HG02763 (cell line): ENCODE data around the gene SRSF3.
"Not testable (repeated sequence)": the region's sequence is repeated elsewhere in the genome, so short reads cannot be mapped to it uniquely, and the experiment has no call there.

Experiments used
- ATAC-seq: cut with Tn5 transposase; IDR thresholded peaks from one replicate; pipeline ENCODE4 v1.9.1; 2021; ENCODE audit warnings: mild to moderate bottlenecking, moderate library complexity; ENCODE audit not compliant: unreplicated experiment

Gene SRSF3

DNA sequence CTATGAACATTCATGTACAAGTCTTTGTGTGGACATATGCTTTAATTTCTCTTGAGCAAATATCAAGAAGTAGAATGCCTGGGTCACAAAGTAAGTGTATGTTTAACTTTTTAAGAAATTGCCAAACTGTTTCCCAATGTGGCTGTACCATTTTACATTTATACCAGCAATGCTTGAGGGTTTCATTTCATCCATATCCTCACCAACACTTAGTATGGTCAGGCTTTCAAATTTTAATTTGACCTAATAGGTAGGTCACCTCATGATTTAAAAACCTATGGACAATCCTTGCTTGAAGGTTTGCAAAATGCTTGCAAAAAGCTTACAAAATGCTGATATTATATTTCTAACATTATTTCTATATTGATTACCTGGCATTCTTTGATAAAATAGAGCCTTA lies 19.5 kb upstream of the SRSF3 start:
- ATAC-seq, result no peak

DNA sequence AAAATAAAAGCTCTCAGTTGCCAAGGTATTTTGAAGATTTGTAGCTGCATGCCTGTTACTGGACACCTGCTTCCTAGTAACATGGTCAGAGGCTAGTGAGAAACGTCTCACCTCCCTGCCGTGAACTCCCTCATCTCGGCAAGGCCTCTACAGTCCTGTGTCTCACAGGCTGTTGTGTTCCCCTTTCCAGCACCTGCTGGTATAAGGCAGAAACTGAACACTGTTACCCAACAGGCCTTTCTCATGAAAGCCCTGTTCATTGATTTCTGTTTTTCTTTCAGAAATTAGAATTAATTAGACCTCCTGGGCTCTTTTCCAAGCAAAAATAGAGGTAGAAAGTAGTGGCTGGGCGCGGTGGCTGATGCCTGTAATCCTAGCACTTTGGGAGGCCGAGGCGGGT lies 17.6 kb upstream of the SRSF3 start:
- ATAC-seq, result no peak

DNA sequence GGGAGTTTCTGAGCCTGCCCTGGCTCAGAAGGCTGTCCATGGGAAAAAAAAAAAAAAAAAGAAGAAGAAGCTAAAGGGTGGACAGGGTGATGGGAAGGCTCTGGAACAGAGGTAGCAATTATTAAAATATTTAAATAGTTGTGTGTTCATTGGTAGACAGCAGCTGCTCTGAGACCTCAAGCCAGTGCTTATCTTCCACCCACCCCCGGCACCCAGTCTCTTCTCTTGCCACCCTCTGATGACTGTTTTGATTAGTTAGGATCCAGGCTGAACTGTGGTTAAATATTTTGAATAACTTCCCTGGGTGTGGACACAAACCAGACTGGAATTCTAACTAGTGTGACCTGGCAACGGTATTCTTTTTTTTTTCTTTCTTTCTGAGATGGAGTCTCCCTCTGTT lies 16.9 kb upstream of the SRSF3 start:
- no peak for ATAC-seq

DNA sequence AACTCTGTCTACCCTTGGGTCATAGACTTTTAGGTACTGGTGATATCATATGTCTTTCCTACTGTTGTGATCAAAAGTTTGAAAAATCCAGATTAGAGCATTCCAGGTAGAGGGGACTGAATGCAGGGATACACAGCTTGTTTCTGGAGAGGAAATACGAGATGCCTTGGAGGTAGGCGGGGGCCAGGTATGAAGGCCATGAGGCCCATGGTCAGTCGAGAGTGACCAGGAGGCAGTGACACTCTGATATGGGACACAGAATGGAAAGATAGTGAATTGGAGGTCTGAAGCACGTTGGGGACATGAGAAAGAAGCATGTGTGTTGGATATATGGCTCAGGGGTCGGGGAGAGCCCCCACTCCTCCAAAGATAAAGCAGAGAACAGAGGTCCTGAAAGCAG lies 16.1 kb upstream of the SRSF3 start:
- no peak for ATAC-seq

DNA sequence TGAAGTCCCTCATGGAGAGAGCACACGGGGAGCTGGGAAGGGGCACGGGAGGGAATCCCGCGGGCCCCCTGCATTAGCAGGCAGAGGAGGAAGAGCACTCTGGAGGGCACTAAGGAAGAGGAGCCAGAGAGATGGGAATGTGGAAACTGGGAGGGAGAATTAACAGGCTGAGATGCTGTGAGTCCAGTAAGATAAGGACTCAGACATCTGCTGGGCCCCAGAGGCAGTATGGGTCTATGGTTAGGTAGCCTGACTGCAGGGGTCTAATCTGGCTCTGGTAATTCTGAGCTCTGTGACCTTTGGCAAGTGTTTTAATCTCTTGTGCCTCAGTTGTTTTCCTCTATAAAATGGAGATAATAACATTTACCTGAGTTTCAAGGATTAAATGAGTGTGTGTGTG lies 15.7 kb upstream of the SRSF3 start:
- ATAC-seq, result no peak

DNA sequence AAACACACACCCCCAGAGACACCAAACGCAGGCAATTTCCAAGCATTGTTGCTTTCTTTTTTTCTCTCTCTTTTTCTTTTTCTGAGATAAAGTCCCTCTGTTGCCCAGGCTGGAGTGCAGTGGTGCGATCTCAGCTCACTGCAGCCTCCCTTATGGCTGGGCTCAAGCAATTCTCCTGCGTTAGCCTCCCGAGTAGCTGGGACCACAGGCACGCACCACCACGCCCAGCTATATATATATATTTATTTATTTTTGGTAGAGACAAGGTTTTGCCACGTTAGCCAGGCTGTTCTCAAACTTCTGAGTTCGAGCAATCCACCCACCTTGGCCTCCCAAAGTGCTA lies 14.0 kb upstream of the SRSF3 start:
- ATAC-seq, result no peak

DNA sequence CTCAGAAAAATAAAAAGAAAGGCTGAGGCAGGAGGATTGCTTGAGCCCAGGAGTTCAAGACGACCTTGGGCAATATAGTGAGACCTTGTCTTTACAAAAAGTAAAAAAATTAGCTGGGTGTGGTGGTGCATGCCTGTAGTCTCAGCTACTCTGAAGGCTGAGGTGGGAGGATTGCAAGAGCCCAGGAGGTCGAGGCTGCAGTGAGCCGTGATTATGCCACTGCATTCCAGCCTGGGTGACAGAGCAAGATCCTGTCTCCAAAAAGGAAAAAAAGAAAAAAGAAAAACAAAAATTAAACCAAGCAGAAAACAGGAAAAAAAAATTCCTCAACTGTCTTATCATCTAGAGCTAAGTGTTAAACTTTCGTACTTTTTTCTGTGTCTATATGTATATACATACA lies 12.4 kb upstream of the SRSF3 start:
- ATAC-seq, result no peak

DNA sequence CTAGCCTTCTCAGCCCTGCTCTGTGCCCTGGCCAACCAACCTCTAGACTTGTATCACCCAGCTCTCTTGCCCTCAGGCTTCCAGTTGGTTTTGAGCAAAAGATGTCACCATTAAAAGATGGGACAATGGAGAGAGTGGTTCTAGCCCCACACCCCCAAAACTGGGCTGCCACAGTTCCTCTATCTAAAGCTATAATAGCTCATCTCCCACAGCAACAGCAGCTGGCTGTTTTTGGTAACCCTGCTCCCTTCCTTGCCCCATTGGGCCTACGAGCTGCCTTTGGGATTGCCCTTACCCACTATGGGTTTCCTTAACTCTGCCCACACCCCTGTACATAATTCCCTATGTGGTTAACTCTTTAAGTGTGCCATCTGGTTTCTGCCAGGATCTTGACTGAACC lies 7.6 kb upstream of the SRSF3 start:
- no peak for ATAC-seq

DNA sequence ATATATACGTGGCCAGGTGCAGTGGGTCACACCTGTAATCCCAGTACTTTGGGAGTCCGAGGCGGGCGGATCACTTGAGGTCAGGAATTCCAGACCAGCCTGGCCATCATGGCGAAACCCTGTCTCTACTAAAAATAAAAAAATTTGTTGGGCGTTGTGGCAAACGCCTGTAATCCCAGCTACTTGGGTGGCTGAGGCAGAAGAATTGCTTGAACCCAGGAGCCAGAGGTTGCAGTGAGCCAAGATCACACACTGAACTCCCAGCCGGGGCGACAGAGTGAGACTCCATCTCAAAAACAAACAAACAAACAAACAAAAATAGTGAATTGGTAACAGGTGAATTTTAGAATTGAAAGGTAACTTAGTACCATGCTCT lies 5.1 kb upstream of the SRSF3 start:
- ATAC-seq, result not testable (repeated sequence)

DNA sequence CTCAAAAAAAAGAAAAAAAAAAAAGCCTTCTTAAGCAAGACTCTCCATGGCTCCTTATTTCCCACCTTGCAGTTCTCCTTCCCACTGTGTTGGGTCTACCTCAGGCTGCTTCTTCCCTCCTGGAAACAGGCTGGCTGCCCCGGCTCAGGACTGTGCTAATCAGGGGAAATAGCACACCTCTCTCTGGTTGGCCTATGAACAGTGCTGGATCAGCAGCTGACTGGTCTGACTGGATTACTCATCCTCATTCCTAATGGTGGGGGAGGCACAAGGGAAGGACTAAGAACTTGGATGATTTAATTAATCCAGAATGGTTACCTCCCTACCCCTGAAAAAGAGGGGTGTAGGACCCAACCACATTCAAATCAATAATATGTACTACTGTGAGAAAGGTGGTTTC lies 3.9 kb upstream of the SRSF3 start:
- ATAC-seq, result no peak

DNA sequence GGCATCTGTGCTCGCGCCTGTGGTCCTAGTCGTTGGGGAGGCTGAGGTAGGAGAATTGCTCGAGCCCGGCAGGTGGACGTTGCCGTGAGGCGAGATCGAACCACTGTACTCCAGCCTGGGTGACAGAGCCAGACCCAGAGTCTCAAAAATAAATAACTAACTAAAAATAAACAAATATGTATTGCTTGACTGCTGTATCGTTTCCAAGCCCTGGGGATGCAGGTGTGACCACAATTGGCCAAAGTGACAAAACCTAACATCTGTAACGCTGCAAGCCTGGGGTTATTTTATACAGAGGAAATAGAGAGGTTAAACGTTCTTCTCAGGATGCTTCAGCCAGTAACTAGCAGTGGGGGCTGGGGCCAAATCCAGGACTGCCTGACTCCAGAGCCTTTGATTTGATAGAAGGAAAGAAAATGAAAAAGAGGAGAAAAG lies 1.9 kb upstream of the SRSF3 start:
- ATAC-seq, result peak; percentile 28

DNA sequence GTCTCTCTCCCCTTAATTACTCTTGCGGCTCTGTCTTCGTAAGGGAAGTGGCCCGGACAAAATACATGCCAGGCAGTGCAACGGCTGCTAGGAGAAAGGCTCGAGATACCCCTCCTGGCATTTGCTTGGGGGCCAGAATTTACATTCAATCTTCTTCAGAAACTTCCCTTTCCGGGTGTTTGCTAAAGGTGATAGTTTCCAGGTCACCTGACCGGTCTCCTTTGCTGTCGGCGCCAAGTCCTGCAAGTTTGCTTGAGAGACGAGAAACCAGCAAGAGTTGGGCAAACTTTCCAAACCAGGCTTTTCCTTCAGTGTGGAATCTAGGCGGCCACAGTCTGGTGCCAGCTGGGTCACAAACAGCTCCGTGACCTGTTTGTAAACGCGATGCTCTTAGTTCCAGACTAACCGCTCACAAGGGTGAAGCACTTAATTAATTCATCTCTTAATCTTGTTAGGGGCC lies 563 bp upstream of the SRSF3 start:
- peak; percentile 12 for ATAC-seq

DNA sequence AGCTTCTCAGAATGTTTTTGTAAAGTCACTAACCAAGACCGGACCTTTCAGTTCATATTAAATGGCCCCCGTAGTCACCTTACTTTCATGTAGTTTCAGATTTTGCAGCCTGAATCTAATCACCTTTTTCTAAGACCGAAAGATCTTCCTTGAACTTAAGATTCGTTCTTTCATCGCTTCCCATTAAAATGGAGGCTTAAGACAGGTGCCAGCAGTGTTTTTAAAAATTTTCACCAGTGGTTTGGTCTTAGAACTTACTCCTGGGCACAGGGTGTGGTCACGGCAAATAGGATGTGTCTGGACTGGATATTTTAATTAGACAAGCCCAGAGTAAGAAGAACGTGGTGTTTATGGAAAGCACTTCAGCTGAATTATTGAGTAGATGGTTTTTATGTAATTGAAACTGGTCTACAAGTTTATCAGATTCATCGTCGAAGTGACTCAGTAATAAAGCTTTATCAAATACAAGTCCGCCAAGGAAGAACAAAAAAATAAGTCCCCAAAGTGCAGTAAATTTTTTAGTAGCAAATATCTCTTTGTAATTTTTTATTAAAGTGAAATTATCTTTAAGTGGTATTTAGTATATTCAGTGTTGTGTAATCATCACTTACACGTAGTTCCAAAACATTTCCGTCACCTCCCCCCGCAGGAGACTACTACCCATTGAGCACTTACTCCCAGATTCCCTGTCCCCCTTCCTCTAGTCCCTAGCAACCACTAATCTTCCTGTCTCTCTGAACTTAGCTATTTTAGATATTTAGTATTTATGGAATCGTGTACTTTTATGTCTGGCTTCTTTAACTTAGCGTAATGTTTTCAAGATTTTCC lies 868 bp downstream of the SRSF3 start:
- no peak for ATAC-seq

DNA sequence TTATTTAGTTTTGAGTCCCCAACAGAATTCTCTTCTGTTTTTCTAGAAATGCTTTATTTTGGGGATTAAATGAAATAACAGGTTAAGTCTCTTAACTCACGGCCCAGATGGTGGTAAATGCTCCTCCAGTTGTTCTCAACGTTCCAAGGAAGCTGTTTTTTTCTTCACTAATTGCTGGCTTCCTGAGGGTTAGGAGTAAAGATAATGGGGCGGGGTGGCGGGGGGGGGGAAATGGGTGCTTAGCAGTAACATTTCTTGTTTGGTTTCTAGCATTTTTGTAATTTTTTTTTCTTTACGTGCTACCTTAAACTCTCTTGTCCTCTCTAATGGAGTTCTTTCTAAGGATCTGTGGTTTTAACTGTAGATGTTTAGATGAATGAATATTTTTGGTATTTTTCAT lies 2.2 kb downstream of the SRSF3 start:
- ATAC-seq, result no peak

DNA sequence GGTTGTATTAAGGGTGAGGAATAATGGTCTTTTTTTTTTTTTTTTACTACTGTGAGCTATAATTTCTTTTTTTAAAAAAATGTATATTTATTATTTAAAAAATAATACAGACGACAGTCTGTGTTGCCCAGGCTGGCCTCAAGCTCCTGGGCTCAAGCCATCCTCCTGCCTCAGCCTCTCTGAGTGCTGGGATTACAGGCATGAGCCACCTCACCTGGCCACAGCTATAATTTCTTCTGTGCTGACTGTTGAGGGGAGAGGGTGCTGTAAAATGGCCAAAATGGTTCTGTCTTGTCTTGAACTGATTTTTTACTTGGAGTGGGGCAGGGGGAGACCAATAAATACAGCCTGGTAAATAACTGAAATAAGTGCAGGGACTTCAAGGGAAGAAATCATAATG lies 3.6 kb downstream of the SRSF3 start:
- ATAC-seq, result no peak

DNA sequence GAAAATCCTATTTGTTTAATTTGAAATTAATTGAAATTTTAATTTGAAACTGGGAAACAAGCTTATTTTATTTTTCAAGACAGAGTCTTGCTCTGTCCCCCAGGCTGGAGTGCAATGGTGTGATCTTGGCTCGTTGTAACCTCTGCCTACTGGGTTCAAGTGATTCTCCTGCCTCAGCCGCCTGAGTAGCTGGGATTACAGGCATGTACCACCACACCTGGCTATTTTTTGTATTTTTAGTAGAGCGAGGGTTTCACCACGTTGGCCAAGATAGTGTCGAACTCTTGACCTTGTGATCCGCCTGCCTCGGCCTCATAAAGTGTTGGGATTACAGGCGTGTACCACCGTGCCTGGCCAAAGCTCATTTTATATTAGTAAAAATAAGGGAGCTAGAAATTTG lies 4.2 kb downstream of the SRSF3 start:
- ATAC-seq, result no peak

DNA sequence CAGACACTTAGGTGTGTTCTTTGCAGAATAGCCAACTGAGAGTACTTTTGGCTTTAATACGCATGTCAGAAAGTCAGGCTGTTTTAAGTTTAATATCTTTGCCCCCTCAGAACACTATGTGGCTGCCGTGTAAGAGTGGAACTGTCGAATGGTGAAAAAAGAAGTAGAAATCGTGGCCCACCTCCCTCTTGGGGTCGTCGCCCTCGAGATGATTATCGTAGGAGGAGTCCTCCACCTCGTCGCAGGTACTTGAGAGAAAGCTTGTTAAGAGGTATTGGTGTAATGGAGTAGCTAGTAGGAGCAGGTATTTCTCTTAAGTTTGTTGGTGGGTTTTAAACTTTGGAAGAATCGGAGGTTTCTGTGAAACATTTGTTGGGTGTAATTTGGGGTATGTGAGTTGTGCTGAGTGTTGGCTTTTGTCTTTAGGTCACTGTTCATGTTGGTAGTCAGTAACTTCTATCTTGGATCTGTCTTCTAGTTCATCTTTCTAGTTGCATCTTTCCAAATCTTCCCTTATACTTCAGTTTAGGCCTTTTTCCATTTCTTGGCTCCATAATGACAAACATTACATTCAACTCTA lies 4.7 kb downstream of the SRSF3 start:
- ATAC-seq, result no peak

DNA sequence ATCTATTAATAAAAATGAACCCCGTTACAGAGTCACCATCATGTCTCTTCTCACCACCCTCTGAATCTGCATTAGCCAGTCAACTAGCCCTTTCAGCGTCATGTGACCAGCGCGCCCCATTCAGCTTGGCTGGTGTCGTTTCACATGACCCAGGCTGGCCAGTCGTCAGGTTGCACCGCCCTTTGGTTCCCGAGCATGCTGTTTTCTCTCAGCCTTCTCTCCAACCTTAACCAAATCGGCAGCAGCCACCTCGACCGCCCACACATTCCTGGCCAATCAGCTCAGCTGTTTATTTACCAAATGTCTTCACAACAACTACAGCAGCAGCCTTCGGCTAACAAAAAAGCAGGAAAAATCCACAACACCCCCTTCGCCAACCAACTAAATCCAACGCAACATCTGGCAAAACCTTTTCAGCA lies 5.6 kb downstream of the SRSF3 start:
- ATAC-seq, result no peak

DNA sequence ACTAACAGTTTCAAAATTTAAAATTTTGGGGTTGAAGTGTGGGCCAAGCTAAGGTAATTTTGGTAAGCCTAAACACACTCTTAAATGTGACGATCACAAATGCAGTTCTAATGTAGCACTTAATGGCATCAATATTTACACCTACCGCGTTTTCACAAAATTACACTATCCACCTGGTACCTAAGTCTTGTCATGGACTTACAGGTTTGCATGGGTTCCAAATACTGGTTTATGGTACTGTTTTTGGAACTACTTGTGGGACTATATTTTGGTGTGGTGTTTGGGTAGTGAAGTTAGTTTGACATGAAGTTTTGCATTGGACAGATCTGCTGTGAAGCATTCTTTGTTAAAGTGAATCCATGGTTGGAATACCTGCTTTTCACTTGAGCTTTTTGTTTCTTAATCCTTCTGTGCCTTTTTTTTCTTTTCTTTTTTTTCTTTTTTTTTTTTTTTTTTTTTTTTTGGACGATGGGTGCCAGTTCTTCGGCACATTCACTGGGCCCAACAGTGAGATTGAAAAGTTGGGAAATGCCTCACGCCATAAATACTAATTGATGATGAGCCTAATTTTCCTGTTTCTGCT lies 6.5 kb downstream of the SRSF3 start:
- no peak for ATAC-seq

DNA sequence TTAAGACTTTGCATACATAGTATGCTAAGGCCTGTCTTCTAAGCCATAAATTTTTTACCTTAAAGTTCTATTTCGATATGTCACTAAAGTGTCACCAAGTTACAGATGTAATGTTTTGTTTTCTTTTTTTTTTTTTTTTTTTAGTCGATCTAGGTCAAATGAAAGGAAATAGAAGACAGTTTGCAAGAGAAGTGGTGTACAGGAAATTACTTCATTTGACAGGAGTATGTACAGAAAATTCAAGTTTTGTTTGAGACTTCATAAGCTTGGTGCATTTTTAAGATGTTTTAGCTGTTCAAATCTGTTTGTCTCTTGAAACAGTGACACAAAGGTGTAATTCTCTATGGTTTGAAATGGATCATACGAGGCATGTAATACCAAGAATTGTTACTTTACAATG lies 7.7 kb downstream of the SRSF3 start:
- ATAC-seq, result not testable (repeated sequence)

DNA sequence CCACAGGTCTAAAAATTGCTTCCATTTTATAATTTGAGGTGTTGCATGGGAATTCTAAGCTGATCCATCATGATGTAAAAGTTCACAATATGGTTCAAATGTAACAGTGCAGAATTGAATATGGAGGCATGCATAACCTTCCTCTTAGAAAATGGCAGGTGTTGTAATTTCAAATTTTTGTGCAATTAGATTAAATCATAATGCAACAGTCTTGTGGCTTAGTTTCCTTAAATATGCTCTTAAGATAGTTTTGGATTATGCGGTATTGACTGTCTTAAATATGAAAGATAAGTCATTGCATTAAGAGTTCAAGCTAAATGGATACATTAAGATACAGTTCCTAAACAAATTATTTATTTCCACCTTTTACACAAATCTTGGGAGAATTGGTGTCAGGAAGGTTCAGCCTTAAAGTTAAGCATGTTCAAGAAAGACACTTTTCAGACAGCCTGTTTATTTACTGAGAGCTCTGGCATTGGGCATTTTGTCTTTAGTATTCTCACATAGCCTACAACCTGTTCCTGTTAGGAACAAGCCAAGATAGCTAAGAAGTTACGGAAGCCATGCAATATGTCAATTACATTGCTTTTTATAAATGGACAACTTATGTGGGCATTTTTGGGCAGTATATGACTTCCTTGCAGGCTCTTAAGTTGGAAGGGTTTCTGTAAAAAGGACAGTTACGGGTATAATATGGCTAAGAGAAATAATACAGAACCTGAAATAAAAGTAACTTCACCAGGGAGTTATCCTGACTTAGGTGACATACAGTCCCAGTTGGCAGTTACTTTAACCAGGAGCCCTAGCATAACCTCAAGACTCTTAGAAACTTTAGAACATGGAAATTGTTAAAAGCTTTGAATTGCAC lies 9.3 kb downstream of the SRSF3 start:
- ATAC-seq, result no peak
